CD4-positive, alpha-beta memory T cell (primary cell): ENCODE measurements around the gene STIL. TPM values are rescaled to one million over a fixed set of nuclear protein-coding genes. Genes with fewer than 3 reads are reported as not detected.

ENCODE experiments used
- CTCF ChIA-PET: fragments of 350-600 bp; sonication (Branson Sonifier 250); formaldehyde crosslinking; loops from one replicate; lab custom pipeline; 2021; ENCODE audit warnings: inconsistent platforms; ENCODE audit not compliant: partially characterized antibody; lab: Charles Lee
- POLR2A ChIA-PET: fragments of 350-600 bp; sonication (Branson Sonifier 250); formaldehyde crosslinking; loops from one replicate; lab custom pipeline; 2021; ENCODE audit not compliant: partially characterized antibody; lab: Charles Lee
- DNase-seq, 5 donors: peaks; one replicate each; pipeline versions ENCODE4 v3.0.0 to v3.0.0-alpha.2; 2020 to 2022; ENCODE audit warnings: mixed read lengths in 1 of 5
- H3K27ac ChIP-seq: one replicate; pipeline ENCODE4 v1.7.0; 2013; ENCODE audit warnings: low read depth, low read length
- H3K27me3 ChIP-seq: 2 replicates; pipeline ENCODE4 v1.7.0; 2013; ENCODE audit warnings: mild to moderate bottlenecking, low read length, moderate library complexity; ENCODE audit not compliant: insufficient read depth
- H3K36me3 ChIP-seq: 2 replicates; pipeline ENCODE4 v1.7.0; 2013; ENCODE audit warnings: mild to moderate bottlenecking, low read length, moderate library complexity; ENCODE audit not compliant: insufficient read depth
- H3K4me1 ChIP-seq: 2 replicates; pipeline ENCODE4 v1.7.0; 2013; ENCODE audit warnings: mild to moderate bottlenecking, low read length, moderate library complexity; ENCODE audit not compliant: insufficient read depth
- H3K4me3 ChIP-seq, 2 donors: one replicate each; pipeline ENCODE4 v1.7.0; 2013; ENCODE audit warnings: low read length in 2 of 2, mild to moderate bottlenecking in 1 of 2
- H3K9me3 ChIP-seq, 2 donors: one replicate each; pipeline ENCODE4 v1.7.0; 2013; ENCODE audit warnings: low read length in 2 of 2, control low read depth in 1 of 2; ENCODE audit not compliant: control insufficient read depth in 1 of 2
- H3K27ac Mint-ChIP-seq, 7 donors: one replicate each; pipeline ENCODE4 v1.8.0; 2020 to 2021; ENCODE audit warnings: mixed read lengths in 7 of 7, mild to moderate bottlenecking in 6 of 7, inconsistent platforms in 3 of 7, moderate library complexity in 3 of 7
- H3K27me3 Mint-ChIP-seq, 2 donors: one replicate each; pipeline ENCODE4 v1.8.0; 2020 to 2021; ENCODE audit warnings: mixed read lengths in 2 of 2
- H3K36me3 Mint-ChIP-seq, 2 donors: one replicate each; pipeline ENCODE4 v1.8.0; 2020 to 2021; ENCODE audit warnings: mixed read lengths in 2 of 2, inconsistent platforms in 1 of 2, mild to moderate bottlenecking in 1 of 2
- H3K4me1 Mint-ChIP-seq, 4 donors: one replicate each; pipeline ENCODE4 v1.8.0; 2020 to 2021; ENCODE audit warnings: mixed read lengths in 4 of 4, mild to moderate bottlenecking in 1 of 4
- H3K4me3 Mint-ChIP-seq, 8 donors: one replicate each; pipeline ENCODE4 v1.8.0; 2020 to 2021; ENCODE audit warnings: mixed read lengths in 8 of 8, mild to moderate bottlenecking in 7 of 8, moderate library complexity in 6 of 8, inconsistent platforms in 3 of 8
- H3K9me3 Mint-ChIP-seq, 8 donors: one replicate each; pipeline ENCODE4 v1.8.0; 2020 to 2021; ENCODE audit warnings: mixed read lengths in 8 of 8, mild to moderate bottlenecking in 5 of 8, inconsistent platforms in 3 of 8, moderate library complexity in 1 of 8
- intact Hi-C: fragments of 100-400 bp; cut with micrococcal nuclease; formaldehyde crosslinking; loops from one replicate; pipeline ENCODE4 v1.15.1; 2023
- polyA plus RNA-seq, 2 donors: library from polyadenylated mRNA; unstranded; fragments of 300-500 nt; fragmentation: Illumina TruSeq; gene quantifications; one replicate each; pipeline ENCODE4 v1.2.3, GENCODE V29; 2021
- total RNA-seq, 2 experiments: library from RNA; stranded (reverse); gene quantifications; one replicate each; pipeline ENCODE4 v1.2.3, GENCODE V29; 2021

STIL gene
- total and polyA plus RNA-seq, 4 experiments from 2014 or later, result 0.34 to 2.6 (median 1.3) TPM

GRCh38 chr1:47340227-47340626 lies 26.3 kb upstream of the STIL start:
- H3K27me3 Mint-ChIP-seq, result no peaks in the 10 kb centered on the region

GRCh38 chr1:47338249-47339077 lies 24.5 kb upstream of the STIL start:
- no peaks in the 10 kb centered on the region for H3K36me3 ChIP-seq
- Mint-ChIP-seq H3K36me3 (peaks cover 0 to 11% of the 10 kb centered on the region in 2 donors), H3K4me3 (peak overlapping the region in 1 of 8 donors; percentile 54), H3K27me3 (no peaks in the 10 kb centered on the region), H3K27ac (peak overlapping the region in 4 of 7 donors; percentile 2 to 82 (median 47)), H3K4me1 (peaks cover 14 to 35% (median 19%) of the 10 kb centered on the region in 4 donors), H3K9me3 (no peaks in the 10 kb centered on the region)
- peaks cover 27% of the 10 kb centered on the region for H3K4me1 ChIP-seq
- H3K27me3 ChIP-seq, result no peaks in the 10 kb centered on the region
- no peak overlapping the region for H3K4me3 ChIP-seq
- POLR2A ChIA-PET, result no interaction called here
- intact Hi-C loops, result loop anchor here (10.0 kb wide), 1 partner anchor 624 kb away; the partner anchor contains the start of gene EFCAB14
- H3K9me3 ChIP-seq, result no peaks in the 10 kb centered on the region
- no peak overlapping the region for H3K27ac ChIP-seq
- CTCF ChIA-PET, result interaction anchor here (0.9 to 1.4 kb wide), 5 partner anchors 21 to 388 kb away, joined by 3 to 6 read pairs (median 4); no protein-coding TSS in a partner anchor
- DNase-seq, result no peak

More at GRCh38 chr1:47340227-47340626, 26.3 kb upstream of the STIL start:
- no peak overlapping the region for H3K4me3 ChIP-seq
- H3K27me3 ChIP-seq, result no peaks in the 10 kb centered on the region
- H3K36me3 ChIP-seq, result no peaks in the 10 kb centered on the region
- Mint-ChIP-seq H3K27ac (peak overlapping the region in 1 of 7 donors; percentile 66), H3K4me1 (peaks cover 10 to 31% (median 12%) of the 10 kb centered on the region in 4 donors), H3K4me3 (no peak overlapping the region), H3K36me3 (peaks cover 7 to 8% of the 10 kb centered on the region in 2 donors), H3K9me3 (no peaks in the 10 kb centered on the region)
- H3K27ac ChIP-seq, result no peak overlapping the region
- peaks cover 20% of the 10 kb centered on the region for H3K4me1 ChIP-seq
- H3K9me3 ChIP-seq, result no peaks in the 10 kb centered on the region
- no peak for DNase-seq
- intact Hi-C loops, result no loop called here
- POLR2A ChIA-PET, result no interaction called here
- CTCF ChIA-PET, result no interaction called here

GRCh38 chr1:47337350-47337749 lies 23.4 kb upstream of the STIL start:
- H3K27me3 ChIP-seq, result no peaks in the 10 kb centered on the region
- H3K4me1 Mint-ChIP-seq, result peaks cover 14 to 35% (median 19%) of the 10 kb centered on the region in 4 donors
- H3K9me3 ChIP-seq, result no peaks in the 10 kb centered on the region
- no peak overlapping the region for H3K4me3 ChIP-seq
- H3K27ac ChIP-seq, result no peak overlapping the region
- H3K27me3 Mint-ChIP-seq, result no peaks in the 10 kb centered on the region
- no peak overlapping the region for H3K27ac Mint-ChIP-seq
- no peaks in the 10 kb centered on the region for H3K9me3 Mint-ChIP-seq
- no peaks in the 10 kb centered on the region for H3K36me3 ChIP-seq
- ChIA-PET POLR2A (no interaction called here), CTCF (no interaction called here)
- no peak for DNase-seq
- intact Hi-C loops, result loop anchor here (10.0 kb wide), 1 partner anchor 623 kb away; the partner anchor contains the start of gene EFCAB14
- H3K4me3 Mint-ChIP-seq, result no peak overlapping the region
- peaks cover 38% of the 10 kb centered on the region for H3K4me1 ChIP-seq
- peaks cover 0 to 11% of the 10 kb centered on the region in 2 donors for H3K36me3 Mint-ChIP-seq

- CTCF ChIA-PET, result interaction anchor here (1.5 to 2.0 kb wide), 2 partner anchors 28 to 103 kb away, joined by 3 to 12 read pairs; partner anchors contain the start of gene FOXD2
- H3K36me3 ChIP-seq, result no peaks in the 10 kb centered on the region
- Mint-ChIP-seq H3K9me3 (no peaks in the 10 kb centered on the region), H3K4me1 (peaks cover 13 to 32% (median 16%) of the 10 kb centered on the region in 4 donors), H3K27ac (peak overlapping the region in 6 of 7 donors; percentile 90 to 96 (median 92)), H3K27me3 (no peaks in the 10 kb centered on the region), H3K4me3 (peak overlapping the region; percentile 91 to 94 (median 93)), H3K36me3 (peaks cover 0 to 6% of the 10 kb centered on the region in 2 donors)
- POLR2A ChIA-PET, result interaction anchor here (0.6 to 3.7 kb wide), 4 partner anchors 17 to 103 kb away, joined by 3 to 65 read pairs (median 10); partner anchors contain the start of genes FOXD2 and STIL
- no peaks in the 10 kb centered on the region for H3K9me3 ChIP-seq
- peaks cover 40% of the 10 kb centered on the region for H3K4me1 ChIP-seq
- peak overlapping the region; percentile 86 to 99 for H3K4me3 ChIP-seq
- H3K27ac ChIP-seq, result peak overlapping the region; percentile 88
- intact Hi-C loops, result loop anchor here (1.0 to 10.0 kb wide), 4 partner anchors 21 to 620 kb away; partner anchors contain the start of genes EFCAB14 and STIL
- DNase-seq, result no peak
- H3K27me3 ChIP-seq, result no peaks in the 10 kb centered on the region
These were observed 21.0 kb upstream of the STIL start for GRCh38 chr1:47334765-47335435.

- peak overlapping the region; percentile 91 to 94 (median 93) for H3K4me3 Mint-ChIP-seq
- H3K36me3 Mint-ChIP-seq, result peaks cover 0 to 6% of the 10 kb centered on the region in 2 donors
- no peaks in the 10 kb centered on the region for H3K27me3 ChIP-seq
- H3K9me3 ChIP-seq, result no peaks in the 10 kb centered on the region
- peak overlapping the region; percentile 88 for H3K27ac ChIP-seq
- peak overlapping the region in 6 of 7 donors; percentile 90 to 96 (median 92) for H3K27ac Mint-ChIP-seq
- intact Hi-C loops, result loop anchor here (1.0 to 10.0 kb wide), 4 partner anchors 20 to 619 kb away; partner anchors contain the start of genes EFCAB14 and STIL
- peak; percentile 74 to 85 (median 79) for DNase-seq
- H3K9me3 Mint-ChIP-seq, result no peaks in the 10 kb centered on the region
- ChIA-PET CTCF (interaction anchor here (0.7 to 2.5 kb wide), 9 partner anchors 11 to 115 kb away, joined by 3 to 13 read pairs (median 6); partner anchors contain the start of genes FOXD2 and STIL), POLR2A (interaction anchor here (0.6 to 3.7 kb wide), 10 partner anchors 8 to 104 kb away, joined by 3 to 65 read pairs (median 4); partner anchors contain the start of genes FOXD2 and STIL)
- H3K27me3 Mint-ChIP-seq, result no peaks in the 10 kb centered on the region
- no peaks in the 10 kb centered on the region for H3K36me3 ChIP-seq
- H3K4me1 ChIP-seq, result peaks cover 40% of the 10 kb centered on the region
- H3K4me1 Mint-ChIP-seq, result peaks cover 10 to 28% (median 15%) of the 10 kb centered on the region in 4 donors
- H3K4me3 ChIP-seq, result peak overlapping the region; percentile 86 to 99
These were observed 20.2 kb upstream of the STIL start for GRCh38 chr1:47333922-47334764.

GRCh38 chr1:47333578-47333921 lies 19.6 kb upstream of the STIL start, which contains the start of gene CMPK1:
TSS of gene CMPK1 (plus strand) at chr1:47333790. CDS start at chr1:47333946, 156 bp downstream.
- Mint-ChIP-seq H3K4me3 (peak within 1 kb of the TSS; percentile 91 to 94 (median 93)), H3K36me3 (peaks cover 0 to 6% of the 10 kb centered on the region in 2 donors), H3K4me1 (peaks cover 10 to 25% (median 15%) of the 10 kb centered on the region in 4 donors), H3K9me3 (no peaks in the 10 kb centered on the region), H3K27ac (peak within 1 kb of the TSS in 6 of 7 donors; percentile 90 to 96 (median 92)), H3K27me3 (no peaks in the 10 kb centered on the region)
- H3K4me3 ChIP-seq, result peak within 1 kb of the TSS; percentile 86 to 99
- ChIA-PET POLR2A (interaction anchor here (0.7 to 3.7 kb wide), 9 partner anchors 8 to 105 kb away, joined by 3 to 65 read pairs (median 4); partner anchors contain the start of genes FOXD2 and STIL), CTCF (interaction anchor here (0.7 to 2.5 kb wide), 9 partner anchors 10 to 116 kb away, joined by 3 to 13 read pairs (median 6); partner anchors contain the start of genes FOXD2 and STIL)
- H3K36me3 ChIP-seq, result no peaks in the 10 kb centered on the region
- H3K27me3 ChIP-seq, result no peaks in the 10 kb centered on the region
- no peaks in the 10 kb centered on the region for H3K9me3 ChIP-seq
- H3K27ac ChIP-seq, result peak within 1 kb of the TSS; percentile 88
- DNase-seq, result peak; percentile 74 to 80 (median 75)
- intact Hi-C loops, result loop anchor here (10.0 kb wide), 1 partner anchor 619 kb away; the partner anchor contains the start of gene EFCAB14
- H3K4me1 ChIP-seq, result peaks cover 40% of the 10 kb centered on the region
